ENCODE data around the gene MOV10.

MOV10 gene

GRCh38 chr1:112711041-112711440 lies 36.6 kb downstream of the MOV10 start:
- Histone ChIP-seq H3K4me3 (ENCODE audit: low read length) (no peak overlapping the region), H3K79me2 (ENCODE audit: low read length) (no peaks in the 10 kb centered on the region), H4K20me1 (ENCODE audit: insufficient read depth, low read length) (no peaks in the 10 kb centered on the region), H3K4me1 (ENCODE audit: low read length) (peaks cover 3% of the 10 kb centered on the region; the same call in 1 of the 2 replicates), H3K27ac (ENCODE audit: low read length) (no peak overlapping the region), H3K9me3 (replicated peaks; ENCODE audit: insufficient read depth, low read length) (no peaks in the 10 kb centered on the region), H2AFZ (ENCODE audit: low read length) (no peak overlapping the region), H3F3A (ENCODE audit: insufficient read depth, low read length) (no peaks in the 10 kb centered on the region), H3K9ac (ENCODE audit: low read length) (no peak overlapping the region), H3K36me3 (replicated peaks; ENCODE audit: insufficient read depth, low read length) (no peaks in the 10 kb centered on the region), H3K4me2 (ENCODE audit: low read depth, low read length) (no peak overlapping the region), H3K27me3 (replicated peaks; ENCODE audit: insufficient read depth, low read length) (peaks cover 18% of the 10 kb centered on the region), H3K9me2 (replicated peaks; ENCODE audit: insufficient read depth, low read length) (no peaks in the 10 kb centered on the region)
- DNase-seq, result no peak
- TF ChIP-seq, protein P1, sequence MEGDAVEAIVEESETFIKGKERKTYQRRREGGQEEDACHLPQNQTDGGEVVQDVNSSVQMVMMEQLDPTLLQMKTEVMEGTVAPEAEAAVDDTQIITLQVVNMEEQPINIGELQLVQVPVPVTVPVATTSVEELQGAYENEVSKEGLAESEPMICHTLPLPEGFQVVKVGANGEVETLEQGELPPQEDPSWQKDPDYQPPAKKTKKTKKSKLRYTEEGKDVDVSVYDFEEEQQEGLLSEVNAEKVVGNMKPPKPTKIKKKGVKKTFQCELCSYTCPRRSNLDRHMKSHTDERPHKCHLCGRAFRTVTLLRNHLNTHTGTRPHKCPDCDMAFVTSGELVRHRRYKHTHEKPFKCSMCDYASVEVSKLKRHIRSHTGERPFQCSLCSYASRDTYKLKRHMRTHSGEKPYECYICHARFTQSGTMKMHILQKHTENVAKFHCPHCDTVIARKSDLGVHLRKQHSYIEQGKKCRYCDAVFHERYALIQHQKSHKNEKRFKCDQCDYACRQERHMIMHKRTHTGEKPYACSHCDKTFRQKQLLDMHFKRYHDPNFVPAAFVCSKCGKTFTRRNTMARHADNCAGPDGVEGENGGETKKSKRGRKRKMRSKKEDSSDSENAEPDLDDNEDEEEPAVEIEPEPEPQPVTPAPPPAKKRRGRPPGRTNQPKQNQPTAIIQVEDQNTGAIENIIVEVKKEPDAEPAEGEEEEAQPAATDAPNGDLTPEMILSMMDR (IDR thresholded peaks at IDR 0.05; ENCODE audit: low read length), result no peak
- TF ChIP-seq EZH2phosphoT487 (IDR thresholded peaks at IDR 0.05; ENCODE audit: low read length) (no peak), EZH2 (optimal IDR thresholded peaks at IDR 0.05; ENCODE audit: low read depth, low read length) (no peak)

DNA sequence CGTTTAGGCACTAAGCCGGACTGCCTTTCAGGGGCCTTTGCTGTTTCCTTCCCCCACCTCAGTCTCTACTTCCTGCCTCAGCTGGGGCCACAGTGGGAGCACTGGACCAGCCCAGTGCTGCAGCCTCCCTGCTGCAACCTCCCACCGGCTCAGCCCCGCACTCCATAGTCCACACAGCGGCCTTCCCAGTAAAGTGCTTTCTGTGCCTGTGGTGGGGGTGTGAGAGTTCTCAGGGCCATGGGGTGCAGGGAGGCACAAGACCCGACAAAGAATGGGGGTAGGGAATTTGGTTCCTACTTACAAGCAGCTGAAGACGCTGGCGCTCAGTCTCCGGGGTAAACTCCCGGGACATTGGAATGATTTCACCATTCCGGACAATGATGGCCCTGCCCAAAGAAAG lies 37.2 kb downstream of the MOV10 start:
- Histone ChIP-seq H3K4me2 (ENCODE audit: low read depth, low read length) (no peak overlapping the region), H3K9me3 (replicated peaks; ENCODE audit: insufficient read depth, low read length) (no peaks in the 10 kb centered on the region), H3K36me3 (replicated peaks; ENCODE audit: insufficient read depth, low read length) (no peaks in the 10 kb centered on the region), H3K4me3 (ENCODE audit: low read length) (no peak overlapping the region), H3F3A (ENCODE audit: insufficient read depth, low read length) (no peaks in the 10 kb centered on the region), H3K27me3 (replicated peaks; ENCODE audit: insufficient read depth, low read length) (peaks cover 18% of the 10 kb centered on the region), H3K9ac (ENCODE audit: low read length) (no peak overlapping the region), H3K79me2 (ENCODE audit: low read length) (no peaks in the 10 kb centered on the region), H2AFZ (ENCODE audit: low read length) (no peak overlapping the region), H3K4me1 (ENCODE audit: low read length) (peaks cover 5% of the 10 kb centered on the region; the same call in 1 of the 2 replicates), H3K27ac (ENCODE audit: low read length) (no peak overlapping the region), H4K20me1 (ENCODE audit: insufficient read depth, low read length) (no peaks in the 10 kb centered on the region), H3K9me2 (replicated peaks; ENCODE audit: insufficient read depth, low read length) (no peaks in the 10 kb centered on the region)
- DNase-seq, result no peak
- no peak for TF ChIP-seq EZH2 (optimal IDR thresholded peaks at IDR 0.05; ENCODE audit: low read depth, low read length)
- TF ChIP-seq, protein P1 (IDR thresholded peaks at IDR 0.05; ENCODE audit: low read length), result no peak
- TF ChIP-seq EZH2phosphoT487 (IDR thresholded peaks at IDR 0.05; ENCODE audit: low read length), result no peak

GRCh38 chr1:112712191-112712590 lies 37.7 kb downstream of the MOV10 start:
- H3K9me2 ChIP-seq (replicated peaks; ENCODE audit: insufficient read depth, low read length), result no peaks in the 10 kb centered on the region
- no peaks in the 10 kb centered on the region for H3F3A ChIP-seq (ENCODE audit: insufficient read depth, low read length)
- no peak for DNase-seq
- no peaks in the 10 kb centered on the region for H4K20me1 ChIP-seq (ENCODE audit: insufficient read depth, low read length)
- no peak overlapping the region for H3K9ac ChIP-seq (ENCODE audit: low read length)
- H3K79me2 ChIP-seq (ENCODE audit: low read length), result no peaks in the 10 kb centered on the region
- H3K27me3 ChIP-seq (replicated peaks; ENCODE audit: insufficient read depth, low read length), result peaks cover 18% of the 10 kb centered on the region
- no peak overlapping the region for H3K4me2 ChIP-seq (ENCODE audit: low read depth, low read length)
- no peak overlapping the region for H3K4me3 ChIP-seq (ENCODE audit: low read length)
- peaks cover 5% of the 10 kb centered on the region; the same call in 1 of the 2 replicates for H3K4me1 ChIP-seq (ENCODE audit: low read length)
- TF ChIP-seq, protein P1 (IDR thresholded peaks at IDR 0.05; ENCODE audit: low read length), result no peak
- TF ChIP-seq EZH2 (optimal IDR thresholded peaks at IDR 0.05; ENCODE audit: low read depth, low read length), result no peak
- no peak for TF ChIP-seq EZH2phosphoT487 (IDR thresholded peaks at IDR 0.05; ENCODE audit: low read length)
- no peak overlapping the region for H2AFZ ChIP-seq (ENCODE audit: low read length)
- no peak overlapping the region for H3K27ac ChIP-seq (ENCODE audit: low read length)
- no peaks in the 10 kb centered on the region for H3K9me3 ChIP-seq (replicated peaks; ENCODE audit: insufficient read depth, low read length)
- H3K36me3 ChIP-seq (replicated peaks; ENCODE audit: insufficient read depth, low read length), result no peaks in the 10 kb centered on the region
